ENCODE data around the gene SLC22A17.

DNA sequence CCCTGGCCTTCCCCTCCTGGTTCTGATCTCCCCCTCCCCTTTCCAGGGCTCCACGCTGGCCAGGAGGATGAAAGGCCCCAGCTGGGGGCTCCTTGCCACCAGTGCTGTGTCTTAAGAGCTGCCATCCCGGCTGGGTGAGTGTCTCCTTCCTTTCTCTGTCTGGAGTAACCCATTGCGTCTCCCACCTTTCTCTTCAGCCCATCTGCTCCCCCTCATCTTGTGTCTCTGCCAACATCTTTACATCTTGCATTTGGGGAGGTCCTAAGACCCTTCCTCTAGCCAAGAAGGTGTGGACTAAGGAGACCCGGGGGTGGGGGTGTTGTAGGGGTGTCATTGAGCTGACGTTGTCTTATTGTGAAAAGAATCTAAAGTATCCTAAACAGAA lies 45.5 kb downstream of the SLC22A17 start:
- no peak for TF ChIP-seq GATA2 (IDR thresholded peaks at IDR 0.05; ENCODE audit: low read depth, low read length)
- no peak for TF ChIP-seq GATA3 (IDR thresholded peaks at IDR 0.05; ENCODE audit: low read depth, low read length)

Measured in SH-SY5Y (cell line).